ENCODE results near the gene PIH1D2.

GRCh38 chr11:112087212-112087611 lies 13.4 kb upstream of the PIH1D2 start:
- TF ChIP-seq TAF1 (IDR thresholded peaks at IDR 0.05; ENCODE audit: low read depth, low read length): no peak
- no peak for TF ChIP-seq POLR2A (IDR thresholded peaks at IDR 0.05; ENCODE audit: low read depth, low read length)
- no peak for TF ChIP-seq POLR2AphosphoS5 (IDR thresholded peaks at IDR 0.05; ENCODE audit: low read depth, low read length)
- TF ChIP-seq SPI1 (IDR thresholded peaks at IDR 0.05; ENCODE audit: low read depth, low read length): no peak

Data from GM12891 (cell line).